ENCODE measurements around the gene SPOCK1.
"Not testable (repeated sequence)": the region's sequence is repeated elsewhere in the genome, so short reads cannot be mapped to it uniquely, and the experiment has no call there.

Gene SPOCK1

GRCh38 chr5:136998854-136999357 is 500.2 kb downstream of the SPOCK1 start:
- H3K36me3 ChIP-seq (ENCODE audit: control insufficient read depth in 2 of 2, insufficient read depth in 2 of 2, low read length in 2 of 2): no peaks in the 10 kb centered on the region

GRCh38 chr5:136994154-136994553 is 505.0 kb downstream of the SPOCK1 start:
- Histone ChIP-seq H3K9ac (ENCODE audit: low read depth in 1 of 2, low read length in 2 of 2) (no peak overlapping the region), H3K9me3 (ENCODE audit: control insufficient read depth in 2 of 2, low read length in 2 of 2) (no peaks in the 10 kb centered on the region), H3K4me1 (ENCODE audit: control insufficient read depth in 2 of 2, insufficient read depth in 2 of 2, low read length in 2 of 2) (no peaks in the 10 kb centered on the region), H3K4me3 (ENCODE audit: low read length in 2 of 2) (no peak overlapping the region), H3K27ac (ENCODE audit: low read depth in 2 of 2, low read length in 2 of 2) (no peak overlapping the region), H3K27me3 (ENCODE audit: control insufficient read depth in 2 of 2, insufficient read depth in 2 of 2, low read length in 2 of 2) (no peaks in the 10 kb centered on the region), H3K36me3 (ENCODE audit: control insufficient read depth in 2 of 2, insufficient read depth in 2 of 2, low read length in 2 of 2) (no peaks in the 10 kb centered on the region)

More at GRCh38 chr5:136998854-136999357, 500.2 kb downstream of the SPOCK1 start:
- H3K27me3 ChIP-seq (ENCODE audit: control insufficient read depth in 2 of 2, insufficient read depth in 2 of 2, low read length in 2 of 2): no peaks in the 10 kb centered on the region
- H3K9me3 ChIP-seq (ENCODE audit: control insufficient read depth in 2 of 2, low read length in 2 of 2): no peaks in the 10 kb centered on the region
- no peak overlapping the region for H3K27ac ChIP-seq (ENCODE audit: low read depth in 2 of 2, low read length in 2 of 2)
- H3K4me1 ChIP-seq (ENCODE audit: control insufficient read depth in 2 of 2, insufficient read depth in 2 of 2, low read length in 2 of 2): no peaks in the 10 kb centered on the region
- H3K9ac ChIP-seq (ENCODE audit: low read depth in 1 of 2, low read length in 2 of 2): no peak overlapping the region
- H3K4me3 ChIP-seq (ENCODE audit: low read length in 2 of 2): no peak overlapping the region

GRCh38 chr5:136992796-136993489 is 506.2 kb downstream of the SPOCK1 start:
- no peaks in the 10 kb centered on the region for H3K9me3 ChIP-seq (ENCODE audit: control insufficient read depth in 2 of 2, low read length in 2 of 2)
- H3K4me1 ChIP-seq (ENCODE audit: control insufficient read depth in 2 of 2, insufficient read depth in 2 of 2, low read length in 2 of 2): no peaks in the 10 kb centered on the region
- H3K4me3 ChIP-seq (ENCODE audit: low read length in 2 of 2): no peak overlapping the region
- H3K27me3 ChIP-seq (ENCODE audit: control insufficient read depth in 2 of 2, insufficient read depth in 2 of 2, low read length in 2 of 2): no peaks in the 10 kb centered on the region
- no peak overlapping the region for H3K27ac ChIP-seq (ENCODE audit: low read depth in 2 of 2, low read length in 2 of 2)
- H3K9ac ChIP-seq (ENCODE audit: low read depth in 1 of 2, low read length in 2 of 2): no peak overlapping the region
- no peaks in the 10 kb centered on the region for H3K36me3 ChIP-seq (ENCODE audit: control insufficient read depth in 2 of 2, insufficient read depth in 2 of 2, low read length in 2 of 2)

GRCh38 chr5:136985785-136986475 is 513.2 kb downstream of the SPOCK1 start:
- H3K27ac ChIP-seq (ENCODE audit: low read depth in 2 of 2, low read length in 2 of 2): no peak overlapping the region
- H3K4me3 ChIP-seq (ENCODE audit: low read length in 2 of 2): no peak overlapping the region
- H3K36me3 ChIP-seq (ENCODE audit: control insufficient read depth in 2 of 2, insufficient read depth in 2 of 2, low read length in 2 of 2): no peaks in the 10 kb centered on the region
- H3K27me3 ChIP-seq (ENCODE audit: control insufficient read depth in 2 of 2, insufficient read depth in 2 of 2, low read length in 2 of 2): no peaks in the 10 kb centered on the region
- H3K9ac ChIP-seq (ENCODE audit: low read depth in 1 of 2, low read length in 2 of 2): no peak overlapping the region
- H3K4me1 ChIP-seq (ENCODE audit: control insufficient read depth in 2 of 2, insufficient read depth in 2 of 2, low read length in 2 of 2): no peaks in the 10 kb centered on the region
- no peaks in the 10 kb centered on the region for H3K9me3 ChIP-seq (ENCODE audit: control insufficient read depth in 2 of 2, low read length in 2 of 2)

- Histone ChIP-seq H3K27me3 (ENCODE audit: control insufficient read depth in 2 of 2, insufficient read depth in 2 of 2, low read length in 2 of 2) (no peaks in the 10 kb centered on the region), H3K9ac (ENCODE audit: low read depth in 1 of 2, low read length in 2 of 2) (no peak overlapping the region), H3K4me3 (ENCODE audit: low read length in 2 of 2) (no peak overlapping the region), H3K36me3 (ENCODE audit: control insufficient read depth in 2 of 2, insufficient read depth in 2 of 2, low read length in 2 of 2) (no peaks in the 10 kb centered on the region), H3K9me3 (ENCODE audit: control insufficient read depth in 2 of 2, low read length in 2 of 2) (no peaks in the 10 kb centered on the region), H3K27ac (ENCODE audit: low read depth in 2 of 2, low read length in 2 of 2) (no peak overlapping the region), H3K4me1 (ENCODE audit: control insufficient read depth in 2 of 2, insufficient read depth in 2 of 2, low read length in 2 of 2) (no peaks in the 10 kb centered on the region)
Observed at GRCh38 chr5:136984772-136985446, 514.2 kb downstream of the SPOCK1 start.

GRCh38 chr5:136981936-136982335 is 517.2 kb downstream of the SPOCK1 start:
- no peaks in the 10 kb centered on the region for H3K4me1 ChIP-seq (ENCODE audit: control insufficient read depth in 2 of 2, insufficient read depth in 2 of 2, low read length in 2 of 2)
- H3K27me3 ChIP-seq (ENCODE audit: control insufficient read depth in 2 of 2, insufficient read depth in 2 of 2, low read length in 2 of 2): no peaks in the 10 kb centered on the region
- no peaks in the 10 kb centered on the region for H3K36me3 ChIP-seq (ENCODE audit: control insufficient read depth in 2 of 2, insufficient read depth in 2 of 2, low read length in 2 of 2)
- no peak overlapping the region for H3K27ac ChIP-seq (ENCODE audit: low read depth in 2 of 2, low read length in 2 of 2)
- H3K4me3 ChIP-seq (ENCODE audit: low read length in 2 of 2): no peak overlapping the region
- no peaks in the 10 kb centered on the region for H3K9me3 ChIP-seq (ENCODE audit: control insufficient read depth in 2 of 2, low read length in 2 of 2)
- no peak overlapping the region for H3K9ac ChIP-seq (ENCODE audit: low read depth in 1 of 2, low read length in 2 of 2)

GRCh38 chr5:136979131-136979530 is 520.0 kb downstream of the SPOCK1 start:
- H3K27ac ChIP-seq (ENCODE audit: low read depth in 2 of 2, low read length in 2 of 2): no peak overlapping the region
- no peaks in the 10 kb centered on the region for H3K9me3 ChIP-seq (ENCODE audit: control insufficient read depth in 2 of 2, low read length in 2 of 2)
- H3K27me3 ChIP-seq (ENCODE audit: control insufficient read depth in 2 of 2, insufficient read depth in 2 of 2, low read length in 2 of 2): no peaks in the 10 kb centered on the region
- no peaks in the 10 kb centered on the region for H3K4me1 ChIP-seq (ENCODE audit: control insufficient read depth in 2 of 2, insufficient read depth in 2 of 2, low read length in 2 of 2)
- H3K36me3 ChIP-seq (ENCODE audit: control insufficient read depth in 2 of 2, insufficient read depth in 2 of 2, low read length in 2 of 2): no peaks in the 10 kb centered on the region
- H3K4me3 ChIP-seq (ENCODE audit: low read length in 2 of 2): no peak overlapping the region
- no peak overlapping the region for H3K9ac ChIP-seq (ENCODE audit: low read depth in 1 of 2, low read length in 2 of 2)

GRCh38 chr5:136963504-136963903 is 535.6 kb downstream of the SPOCK1 start:
- no peaks in the 10 kb centered on the region for H3K27me3 ChIP-seq (ENCODE audit: control insufficient read depth in 2 of 2, insufficient read depth in 2 of 2, low read length in 2 of 2)
- no peaks in the 10 kb centered on the region for H3K36me3 ChIP-seq (ENCODE audit: control insufficient read depth in 2 of 2, insufficient read depth in 2 of 2, low read length in 2 of 2)
- no peak overlapping the region for H3K9ac ChIP-seq (ENCODE audit: low read depth in 1 of 2, low read length in 2 of 2)
- H3K27ac ChIP-seq (ENCODE audit: low read depth in 2 of 2, low read length in 2 of 2): no peak overlapping the region
- no peaks in the 10 kb centered on the region for H3K9me3 ChIP-seq (ENCODE audit: control insufficient read depth in 2 of 2, low read length in 2 of 2)
- H3K4me1 ChIP-seq (ENCODE audit: control insufficient read depth in 2 of 2, insufficient read depth in 2 of 2, low read length in 2 of 2): no peaks in the 10 kb centered on the region
- H3K4me3 ChIP-seq (ENCODE audit: low read length in 2 of 2): no peak overlapping the region

GRCh38 chr5:136957428-136957827 is 541.7 kb downstream of the SPOCK1 start:
- Histone ChIP-seq H3K4me1 (ENCODE audit: control insufficient read depth in 2 of 2, insufficient read depth in 2 of 2, low read length in 2 of 2) (no peaks in the 10 kb centered on the region), H3K36me3 (ENCODE audit: control insufficient read depth in 2 of 2, insufficient read depth in 2 of 2, low read length in 2 of 2) (no peaks in the 10 kb centered on the region), H3K4me3 (ENCODE audit: low read length in 2 of 2) (no peak overlapping the region), H3K9me3 (ENCODE audit: control insufficient read depth in 2 of 2, low read length in 2 of 2) (no peaks in the 10 kb centered on the region), H3K27me3 (ENCODE audit: control insufficient read depth in 2 of 2, insufficient read depth in 2 of 2, low read length in 2 of 2) (no peaks in the 10 kb centered on the region), H3K9ac (ENCODE audit: low read depth in 1 of 2, low read length in 2 of 2) (no peak overlapping the region), H3K27ac (ENCODE audit: low read depth in 2 of 2, low read length in 2 of 2) (no peak overlapping the region)

- H3K36me3 ChIP-seq (ENCODE audit: control insufficient read depth in 2 of 2, insufficient read depth in 2 of 2, low read length in 2 of 2); H3K27me3 ChIP-seq (ENCODE audit: control insufficient read depth in 2 of 2, insufficient read depth in 2 of 2, low read length in 2 of 2); H3K9ac ChIP-seq (ENCODE audit: low read depth in 1 of 2, low read length in 2 of 2); H3K4me3 ChIP-seq (ENCODE audit: low read length in 2 of 2); H3K9me3 ChIP-seq (ENCODE audit: control insufficient read depth in 2 of 2, low read length in 2 of 2); H3K4me1 ChIP-seq (ENCODE audit: control insufficient read depth in 2 of 2, insufficient read depth in 2 of 2, low read length in 2 of 2); H3K27ac ChIP-seq (ENCODE audit: low read depth in 2 of 2, low read length in 2 of 2): not testable (repeated sequence)
Observed at GRCh38 chr5:136954142-136954541, 545.0 kb downstream of the SPOCK1 start.

Measured in mucosa of rectum (tissue), 2 donors.